Uterus (tissue), 4 donors: ENCODE results near the gene KCNJ14. TPM values are rescaled to one million over a fixed set of nuclear protein-coding genes. Genes with fewer than 3 reads are reported as not detected.

Experiments
- DNase-seq, 2 donors: peaks; one replicate each; pipeline ENCODE4 v3.0.0-alpha.2; 2019 to 2020
- H3K27ac ChIP-seq, 2 donors: fragments of 200-600 bp; sonication (generic); 1 replicate in 1 of 2; 2 replicates in 1 of 2; pipeline ENCODE4 v1.5.1; 2016 to 2018
- H3K27me3 ChIP-seq, 2 donors: fragments of 200-600 bp; sonication (generic); one replicate each; pipeline ENCODE4 v1.5.1; 2018 to 2019; ENCODE audit warnings: control low read depth in 1 of 2
- H3K36me3 ChIP-seq, 2 donors: fragments of 200-600 bp; sonication (generic); one replicate each; pipeline ENCODE4 v1.5.1; 2019; ENCODE audit warnings: control low read depth in 1 of 2
- H3K4me1 ChIP-seq, 2 donors: fragments of 200-600 bp; sonication (generic); one replicate each; pipeline ENCODE4 v1.5.1; 2018 to 2019; ENCODE audit warnings: control low read depth in 1 of 2
- H3K4me3 ChIP-seq, 2 donors: fragments of 200-600 bp; sonication (generic); 1 replicate in 1 of 2; 2 replicates in 1 of 2; pipeline ENCODE4 v1.5.1; 2018 to 2019; ENCODE audit warnings: mild to moderate bottlenecking in 1 of 2
- H3K9me3 ChIP-seq, 2 donors: fragments of 200-600 bp; sonication (generic); one replicate each; pipeline ENCODE4 v1.5.1; 2019; ENCODE audit warnings: control low read depth in 1 of 2
- CTCF ChIP-seq, 4 experiments: fragments of 200-600 bp in 2 of 4; fragments of 450-650 bp in 2 of 4; sonication (generic) in 2 of 4; IDR thresholded peaks; one replicate each; pipeline ENCODE4 v1.5.1; 2016 to 2019; ENCODE audit warnings: antibody characterized with exemption in 4 of 4, mild to moderate bottlenecking in 2 of 4, moderate library complexity in 1 of 4
- POLR2A ChIP-seq, 2 donors: fragments of 450-650 bp; IDR thresholded peaks; one replicate each; pipeline ENCODE4 v1.6.1; 2016; ENCODE audit warnings: antibody characterized with exemption in 2 of 2, mild to moderate bottlenecking in 1 of 2, moderate library complexity in 1 of 2
- intact Hi-C: fragments of 100-400 bp; cut with DNase I; formaldehyde crosslinking; loops from one replicate; pipeline ENCODE4 v1.15.1; 2023; ENCODE audit warnings: low total_unique reads
- total RNA-seq, 4 donors: library from RNA; depleted of rRNA in 3 of 4; stranded (reverse); fragments of >200 nt in 3 of 4; gene quantifications; one replicate each; pipeline versions ENCODE4 v1.1.0 to v1.2.4, GENCODE V29; 2014 to 2023
- donor health status: DM: yes; HTN: yes; CAD: no.

The KCNJ14 gene
- total RNA-seq, 4 donors from 2014 or later = 0.29 to 2.2 (median 1.2) TPM; not detected in 1

- H3K27ac ChIP-seq = no peak overlapping the region
- H3K27me3 ChIP-seq = peaks cover 22 to 30% of the 10 kb centered on the region in 2 donors
- TF ChIP-seq CTCF (IDR thresholded peaks at IDR 0.05) = no peak
- TF ChIP-seq POLR2A (IDR thresholded peaks at IDR 0.05) = no peak
- intact Hi-C loops = no loop called here
- H3K4me1 ChIP-seq = peaks cover 0 to 8% of the 10 kb centered on the region in 2 donors
- DNase-seq = peak in 1 of 2 donors; percentile 22
- peak overlapping the region; percentile 29 to 38 for H3K4me3 ChIP-seq
- H3K9me3 ChIP-seq = no peaks in the 10 kb centered on the region
- no peaks in the 10 kb centered on the region for H3K36me3 ChIP-seq
Measured at GRCh38 chr19:48513289-48514122, 58.1 kb downstream of the KCNJ14 start.

- Histone ChIP-seq H3K4me3 (no peak overlapping the region), H3K27ac (no peak overlapping the region), H3K9me3 (no peaks in the 10 kb centered on the region), H3K36me3 (no peaks in the 10 kb centered on the region), H3K27me3 (peaks cover 22 to 30% of the 10 kb centered on the region in 2 donors), H3K4me1 (peaks cover 0 to 8% of the 10 kb centered on the region in 2 donors)
- intact Hi-C loops = no loop called here
- no peak for DNase-seq
- no peak for TF ChIP-seq POLR2A (IDR thresholded peaks at IDR 0.05)
- no peak for TF ChIP-seq CTCF (IDR thresholded peaks at IDR 0.05)
Measured at GRCh38 chr19:48514123-48514458, 58.7 kb downstream of the KCNJ14 start.

- H3K27me3 ChIP-seq = peaks cover 17 to 22% of the 10 kb centered on the region in 2 donors
- intact Hi-C loops = no loop called here
- no peak overlapping the region for H3K27ac ChIP-seq
Measured at GRCh38 chr19:48516536-48516935, 61.2 kb downstream of the KCNJ14 start.

More at GRCh38 chr19:48516536-48516935, 61.2 kb downstream of the KCNJ14 start:
- peaks cover 0 to 8% of the 10 kb centered on the region in 2 donors for H3K4me1 ChIP-seq
- TF ChIP-seq CTCF (IDR thresholded peaks at IDR 0.05) (no peak), POLR2A (IDR thresholded peaks at IDR 0.05) (no peak)
- DNase-seq = no peak
- no peak overlapping the region for H3K4me3 ChIP-seq
- no peaks in the 10 kb centered on the region for H3K9me3 ChIP-seq
- H3K36me3 ChIP-seq = no peaks in the 10 kb centered on the region

Other genes with a start within 250 kb of the KCNJ14 start
- gene CARD8, start 199.7 kb upstream of the KCNJ14 start, total RNA-seq = 10 to 100 TPM; 18.8 to 80.2 (median 53.0) TPM
- gene ZNF114, start 185.5 kb upstream of the KCNJ14 start, total RNA-seq = 10 to 100 TPM in 1 of 4 donors, 1 to 10 TPM in 1, under 1 TPM in 1, not detected in 1; under 0.01 to 15.3 (median 2.0) TPM
- 100 to 1,000 TPM in 1 of 4 donors, 10 to 100 TPM in 3; 23.8 to 147 (median 45.2) TPM for gene EMP3, start 130.0 kb upstream of the KCNJ14 start, total RNA-seq
- gene TMEM143, start 91.6 kb upstream of the KCNJ14 start, total RNA-seq = 1 to 10 TPM in 3 of 4 donors, under 1 TPM in 1; 0.88 to 6.7 (median 5.8) TPM
- not detected for gene SYNGR4, start 91.2 kb upstream of the KCNJ14 start, total RNA-seq
- 100 to 1,000 TPM in 2 of 4 donors, 10 to 100 TPM in 2; 58.5 to 137 (median 89.3) TPM for gene KDELR1, start 64.0 kb upstream of the KCNJ14 start, total RNA-seq
- 1 to 10 TPM in 1 of 4 donors, under 1 TPM in 2, not detected in 1; under 0.01 to 2.4 (median 0.21) TPM for gene GRIN2D, start 61.9 kb upstream of the KCNJ14 start, total RNA-seq
- 10 to 100 TPM in 2 of 4 donors, 1 to 10 TPM in 2; 7.7 to 33.8 (median 21.3) TPM for gene GRWD1, start 9.6 kb upstream of the KCNJ14 start, total RNA-seq
- 10 to 100 TPM in 3 of 4 donors, 1 to 10 TPM in 1; 7.2 to 70.3 (median 36.5) TPM for gene CYTH2, start 13.8 kb downstream of the KCNJ14 start, total RNA-seq
- under 1 TPM in 2 of 4 donors, not detected in 2; 0.28 to 0.52 TPM for gene LMTK3, start 56.3 kb downstream of the KCNJ14 start, total RNA-seq
- gene SULT2B1, start 96.6 kb downstream of the KCNJ14 start, total RNA-seq = under 1 TPM in 1 of 4 donors, not detected in 3; 0.41 TPM
- gene SPACA4, start 151.2 kb downstream of the KCNJ14 start, total RNA-seq = not detected
- 1 to 10 TPM in 2 of 4 donors, not detected in 2; 1.8 TPM for gene FAM83E, start 159.5 kb downstream of the KCNJ14 start, total RNA-seq
- gene RPL18, start 163.6 kb downstream of the KCNJ14 start, total RNA-seq = 1,000 to 10,000 TPM; 1,515 to 5,795 (median 3,195) TPM
- 10 to 100 TPM; 10.0 to 27.2 (median 21.7) TPM for gene SPHK2, start 163.9 kb downstream of the KCNJ14 start, total RNA-seq
- 10 to 100 TPM in 2 of 4 donors, 1 to 10 TPM in 1, not detected in 1; 3.1 to 29.8 (median 11.3) TPM for gene DBP, start 181.8 kb downstream of the KCNJ14 start, total RNA-seq
- 10 to 100 TPM in 2 of 4 donors, under 1 TPM in 2; 0.51 to 55.1 (median 8.1) TPM for gene CA11, start 190.6 kb downstream of the KCNJ14 start, total RNA-seq
- gene NTN5, start 217.4 kb downstream of the KCNJ14 start, total RNA-seq = 1 to 10 TPM in 2 of 4 donors, not detected in 2; 1.1 to 4.1 TPM
- gene FUT2, start 240.4 kb downstream of the KCNJ14 start, total RNA-seq = 1 to 10 TPM in 1 of 4 donors, not detected in 3; 1.0 TPM